GM19438 (cell line): ENCODE results near the gene KCNK4.

ENCODE experiments used
- ATAC-seq: cut with Tn5 transposase; IDR thresholded peaks from one replicate; pipeline ENCODE4 v1.9.1; 2021; ENCODE audit warnings: low read depth; ENCODE audit not compliant: unreplicated experiment

KCNK4 gene

GRCh38 chr11:64289002-64289564 lies 2.0 kb upstream of the KCNK4 start:
- ATAC-seq = no peak

GRCh38 chr11:64290352-64291261 lies 495 bp upstream of the KCNK4 start:
- ATAC-seq = no peak

GRCh38 chr11:64291752-64292459 lies 804 bp downstream of the KCNK4 start:
- ATAC-seq = no peak

GRCh38 chr11:64292460-64293254 lies 1.6 kb downstream of the KCNK4 start:
- no peak for ATAC-seq

GRCh38 chr11:64294774-64295173 lies 3.7 kb downstream of the KCNK4 start:
- ATAC-seq = no peak

- no peak for ATAC-seq
These were observed 4.7 kb downstream of the KCNK4 start for GRCh38 chr11:64295760-64296159.

GRCh38 chr11:64296236-64296635 lies 5.1 kb downstream of the KCNK4 start:
- ATAC-seq = no peak

GRCh38 chr11:64296830-64297698 lies 6.0 kb downstream of the KCNK4 start:
- no peak for ATAC-seq

- no peak for ATAC-seq
These were observed 6.7 kb downstream of the KCNK4 start for GRCh38 chr11:64297699-64298358.

GRCh38 chr11:64298966-64299846 lies 8.1 kb downstream of the KCNK4 start:
- no peak for ATAC-seq

GRCh38 chr11:64299847-64300648 lies 8.9 kb downstream of the KCNK4 start, which contains the start of gene CATSPERZ:
CATSPERZ (plus strand) TSS chr11:64300358; CDS start chr11:64300411, 53 bp downstream.
- no peak for ATAC-seq

- no peak for ATAC-seq
These were observed 12.3 kb downstream of the KCNK4 start for GRCh38 chr11:64303109-64304031.

- no peak for ATAC-seq
These were observed 12.9 kb downstream of the KCNK4 start for GRCh38 chr11:64304032-64304315.

- ATAC-seq = peak; percentile 2
These were observed 13.4 kb downstream of the KCNK4 start for GRCh38 chr11:64304316-64305072.

- peak; percentile 75 for ATAC-seq
These were observed 14.1 kb downstream of the KCNK4 start, which contains the start of gene ESRRA for GRCh38 chr11:64305075-64305690. ESRRA (plus strand) TSS chr11:64305524; CDS start chr11:64307180, 1,656 bp downstream.
